Natural killer cell (primary cell): ENCODE measurements around the gene PYCR2. TPM values are rescaled to one million over a fixed set of nuclear protein-coding genes. Genes with fewer than 3 reads are reported as not detected.
A peak's percentile ranks its signal among the peaks of the same experiment; 100 is the strongest.

Experiments used
- ATAC-seq, 3 donors: fragments of 150-1000 bp in 2 of 3; fragments of 200-7000 bp in 1 of 3; cut with Tn5 transposase; 1 replicate in 1 of 3; 2 replicates in 2 of 3; pipeline ENCODE4 v1.10.0; 2021; ENCODE audit warnings: mild to moderate bottlenecking in 2 of 3, moderate library complexity in 2 of 3
- DNase-seq, 2 donors: peaks; one replicate each; pipeline versions ENCODE4 v3.0.0 to v3.0.0-alpha.2; 2013 to 2021; ENCODE audit warnings: mixed read lengths in 1 of 2
- H3K27ac ChIP-seq: one replicate; pipeline ENCODE4 v1.5.1; 2013; ENCODE audit warnings: mild to moderate bottlenecking, low read length
- H3K27me3 ChIP-seq: one replicate; pipeline ENCODE4 v1.6.1; 2013; ENCODE audit warnings: low read length; ENCODE audit not compliant: control insufficient read depth, insufficient read depth
- H3K36me3 ChIP-seq: one replicate; pipeline ENCODE4 v1.6.1; 2013; ENCODE audit warnings: low read length; ENCODE audit not compliant: control insufficient read depth, insufficient read depth
- H3K4me1 ChIP-seq: one replicate; pipeline ENCODE4 v1.6.1; 2013; ENCODE audit warnings: low read length; ENCODE audit not compliant: control insufficient read depth, insufficient read depth
- H3K4me3 ChIP-seq: one replicate; pipeline ENCODE4 v1.5.1; 2013; ENCODE audit warnings: low read length
- H3K9me3 ChIP-seq: one replicate; pipeline ENCODE4 v1.6.1; 2013; ENCODE audit warnings: low read length; ENCODE audit not compliant: control insufficient read depth, insufficient read depth
- H3K27ac Mint-ChIP-seq, 2 donors: one replicate each; pipeline ENCODE4 v1.8.0; 2022; ENCODE audit warnings: mild to moderate bottlenecking in 2 of 2, mixed read lengths in 2 of 2, moderate library complexity in 1 of 2
- H3K27me3 Mint-ChIP-seq, 2 donors: one replicate each; pipeline ENCODE4 v1.8.0; 2022; ENCODE audit warnings: low read depth in 2 of 2, mixed read lengths in 2 of 2
- H3K36me3 Mint-ChIP-seq: one replicate; pipeline ENCODE4 v1.8.0; 2022; ENCODE audit warnings: mixed read lengths
- H3K4me1 Mint-ChIP-seq, 2 donors: one replicate each; pipeline ENCODE4 v1.8.0; 2022; ENCODE audit warnings: mixed read lengths in 2 of 2
- H3K4me3 Mint-ChIP-seq: one replicate; pipeline ENCODE4 v1.8.0; 2022; ENCODE audit warnings: mild to moderate bottlenecking, moderate library complexity, mixed read lengths
- H3K9me3 Mint-ChIP-seq, 2 donors: one replicate each; pipeline ENCODE4 v1.8.0; 2022; ENCODE audit warnings: mixed read lengths in 2 of 2
- WGBS: methylation state at CpG from one replicate; pipeline ENCODE4 v1.1.7; 2013; ENCODE audit warnings: missing lambda C conversion rate; ENCODE audit not compliant: insufficient coverage; 5-methylcytosine and 5-hydroxymethylcytosine counted together
- intact Hi-C: fragments of 100-400 bp; cut with micrococcal nuclease; formaldehyde crosslinking; loops from one replicate; pipeline ENCODE4 v1.14.2; 2022
- total RNA-seq, 4 donors: library from RNA; stranded (reverse); fragments of 120-200 nt in 1 of 4; gene quantifications; one replicate each; pipeline versions ENCODE4 v1.2.3 to v1.2.4, GENCODE V29; 2013 to 2022
- TF ChIP-seq, protein P1 (sequence below): fragments of 200-600 bp; IDR thresholded peaks from one replicate; pipeline ENCODE4 v1.8.0; 2022; ENCODE audit warnings: antibody characterized with exemption

The PYCR2 gene
- total RNA-seq, 3 donors from 2014 or later (not counting 1 experiment from before 2014, with no cell fraction given): 57.7 to 74.5 (median 62.6) TPM

DNA sequence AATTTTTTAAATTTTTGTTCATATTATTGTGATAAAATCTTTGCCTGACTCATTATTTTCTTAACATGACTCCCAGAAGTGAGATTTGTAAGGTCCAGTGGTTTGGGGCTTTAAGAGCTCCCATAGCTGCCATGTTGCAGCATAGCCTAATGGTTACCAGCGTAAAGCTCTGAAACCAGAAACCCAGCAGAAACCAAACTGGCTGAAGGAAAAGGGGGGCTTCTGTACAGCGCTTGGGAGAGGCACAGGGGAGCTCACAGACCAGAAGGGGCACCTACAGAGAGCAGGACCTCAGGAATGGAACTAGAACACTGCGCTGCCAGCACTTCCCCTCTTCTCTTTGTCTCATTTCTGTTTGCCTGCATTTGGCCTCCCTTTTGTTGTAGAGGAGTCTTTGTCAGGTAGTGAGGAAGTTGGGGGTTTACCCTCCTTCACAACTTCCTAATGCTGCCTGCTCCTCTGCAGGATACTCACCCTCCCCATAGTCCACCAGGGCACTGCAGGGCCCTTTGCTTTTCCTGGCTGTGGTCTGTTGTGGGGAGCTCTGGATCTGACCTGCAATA lies 2.6 kb upstream of the PYCR2 start:
- H3K9me3 Mint-ChIP-seq: no peaks in the 10 kb centered on the region
- no peaks in the 10 kb centered on the region for H3K36me3 Mint-ChIP-seq
- H3K27me3 ChIP-seq: no peaks in the 10 kb centered on the region
- H3K27me3 Mint-ChIP-seq: no peaks in the 10 kb centered on the region
- H3K27ac ChIP-seq: no peak overlapping the region
- H3K4me3 Mint-ChIP-seq: peak overlapping the region; percentile 31
- H3K4me3 ChIP-seq: no peak overlapping the region
- H3K4me1 Mint-ChIP-seq: peaks cover 26 to 37% of the 10 kb centered on the region in 2 donors
- H3K36me3 ChIP-seq: peaks cover 8% of the 10 kb centered on the region
- intact Hi-C loops: no loop called here
- H3K9me3 ChIP-seq: no peaks in the 10 kb centered on the region
- TF ChIP-seq, protein P1, sequence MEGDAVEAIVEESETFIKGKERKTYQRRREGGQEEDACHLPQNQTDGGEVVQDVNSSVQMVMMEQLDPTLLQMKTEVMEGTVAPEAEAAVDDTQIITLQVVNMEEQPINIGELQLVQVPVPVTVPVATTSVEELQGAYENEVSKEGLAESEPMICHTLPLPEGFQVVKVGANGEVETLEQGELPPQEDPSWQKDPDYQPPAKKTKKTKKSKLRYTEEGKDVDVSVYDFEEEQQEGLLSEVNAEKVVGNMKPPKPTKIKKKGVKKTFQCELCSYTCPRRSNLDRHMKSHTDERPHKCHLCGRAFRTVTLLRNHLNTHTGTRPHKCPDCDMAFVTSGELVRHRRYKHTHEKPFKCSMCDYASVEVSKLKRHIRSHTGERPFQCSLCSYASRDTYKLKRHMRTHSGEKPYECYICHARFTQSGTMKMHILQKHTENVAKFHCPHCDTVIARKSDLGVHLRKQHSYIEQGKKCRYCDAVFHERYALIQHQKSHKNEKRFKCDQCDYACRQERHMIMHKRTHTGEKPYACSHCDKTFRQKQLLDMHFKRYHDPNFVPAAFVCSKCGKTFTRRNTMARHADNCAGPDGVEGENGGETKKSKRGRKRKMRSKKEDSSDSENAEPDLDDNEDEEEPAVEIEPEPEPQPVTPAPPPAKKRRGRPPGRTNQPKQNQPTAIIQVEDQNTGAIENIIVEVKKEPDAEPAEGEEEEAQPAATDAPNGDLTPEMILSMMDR: no peak
- no peak for DNase-seq
- H3K27ac Mint-ChIP-seq: peak overlapping the region in 1 of 2 donors; percentile 41
- no peak for ATAC-seq
- H3K4me1 ChIP-seq: peaks cover 37% of the 10 kb centered on the region
- WGBS: 91% methylated on average over 2 of the region's 3 CpGs

DNA sequence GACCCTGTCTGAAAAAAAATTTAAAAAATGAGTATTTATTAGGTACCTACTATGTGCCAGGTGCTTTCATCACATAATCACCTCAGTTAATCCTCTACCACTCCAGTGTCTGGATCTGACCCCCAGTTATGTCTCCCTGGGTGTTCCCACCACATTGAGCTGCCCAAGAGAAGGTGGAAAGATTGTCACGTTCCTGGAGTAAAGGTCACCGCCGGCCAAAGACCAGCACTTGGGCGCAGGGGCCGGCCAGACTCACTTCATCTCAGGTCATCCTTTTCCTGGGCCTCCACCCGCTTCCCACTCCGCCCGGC lies 714 bp downstream of the PYCR2 start:
- peak overlapping the region; percentile 68 for H3K27ac ChIP-seq
- TF ChIP-seq, protein P1: no peak
- intact Hi-C loops: loop anchor here (5.0 kb wide), 1 partner anchor 146 kb away; the partner anchor contains the start of gene SRP9
- peak overlapping the region; percentile 89 for H3K4me3 Mint-ChIP-seq
- H3K9me3 Mint-ChIP-seq: no peaks in the 10 kb centered on the region
- ATAC-seq (no peak), DNase-seq (no peak)
- H3K36me3 ChIP-seq: peaks cover 32% of the 10 kb centered on the region
- H3K36me3 Mint-ChIP-seq: no peaks in the 10 kb centered on the region
- H3K4me1 ChIP-seq: peaks cover 26% of the 10 kb centered on the region
- H3K9me3 ChIP-seq: no peaks in the 10 kb centered on the region
- peak overlapping the region; percentile 89 for H3K4me3 ChIP-seq
- no peaks in the 10 kb centered on the region for H3K27me3 ChIP-seq
- WGBS: under 1% methylated on average over 8 of the region's 8 CpGs
- H3K4me1 Mint-ChIP-seq: peaks cover 13 to 31% of the 10 kb centered on the region in 2 donors
- peak overlapping the region; percentile 87 to 97 for H3K27ac Mint-ChIP-seq
- H3K27me3 Mint-ChIP-seq: no peaks in the 10 kb centered on the region

DNA sequence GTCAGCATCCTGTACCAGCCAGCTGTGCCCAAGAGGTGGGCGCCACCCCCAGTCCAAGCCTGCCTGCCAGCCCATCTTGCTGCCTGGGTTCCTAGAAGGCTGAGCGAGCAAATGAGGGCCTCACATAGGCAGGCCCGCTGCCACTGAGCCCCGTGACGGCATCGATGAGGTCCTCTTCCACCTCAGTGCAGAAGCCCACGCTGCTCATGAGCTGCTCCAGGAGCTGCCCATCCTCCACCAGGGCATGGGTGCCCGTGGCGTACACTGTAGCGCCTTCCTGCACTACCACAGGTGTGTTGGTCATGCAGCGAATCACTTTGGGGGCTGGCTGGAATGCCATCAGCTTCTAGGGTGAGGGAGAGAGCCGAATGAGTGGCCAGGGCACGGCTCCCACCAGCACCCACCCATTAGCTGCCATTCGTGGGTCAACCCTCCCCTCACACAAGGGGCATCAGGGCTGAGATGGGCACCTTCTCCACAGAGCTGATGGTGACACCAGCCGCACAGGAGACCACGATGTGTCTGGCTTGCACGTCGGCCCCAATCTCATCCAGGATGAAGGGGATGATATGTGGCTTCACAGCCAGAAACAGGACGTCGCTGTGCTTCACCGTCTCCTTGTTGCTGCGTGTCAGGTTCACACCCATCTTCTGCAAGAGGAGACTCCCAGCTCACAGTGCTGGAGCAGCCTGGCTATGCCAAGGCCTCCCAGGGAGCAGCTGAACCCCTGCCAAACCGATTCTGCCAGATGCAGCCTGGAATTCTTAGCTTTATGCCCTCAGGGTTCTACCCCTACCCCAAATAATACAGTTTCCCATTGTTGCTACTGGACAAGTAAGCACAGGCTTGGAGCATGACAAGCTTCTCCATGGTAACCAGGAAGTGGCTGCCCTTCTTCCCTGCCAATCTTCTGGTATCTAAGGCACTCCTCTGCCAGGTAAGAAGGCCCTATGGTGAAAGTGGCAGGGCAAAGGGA lies 2.0 kb downstream of the PYCR2 start:
- peaks cover 19 to 31% of the 10 kb centered on the region in 2 donors for H3K4me1 Mint-ChIP-seq
- ATAC-seq (no peak), DNase-seq (no peak)
- no peak overlapping the region for H3K27ac ChIP-seq
- peak overlapping the region; percentile 43 to 64 for H3K27ac Mint-ChIP-seq
- no peak overlapping the region for H3K4me3 Mint-ChIP-seq
- H3K9me3 ChIP-seq: no peaks in the 10 kb centered on the region
- H3K4me3 ChIP-seq: no peak overlapping the region
- no peaks in the 10 kb centered on the region for H3K27me3 ChIP-seq
- no peaks in the 10 kb centered on the region for H3K9me3 Mint-ChIP-seq
- H3K27me3 Mint-ChIP-seq: no peaks in the 10 kb centered on the region
- TF ChIP-seq, protein P1: no peak
- peaks cover 41% of the 10 kb centered on the region for H3K36me3 ChIP-seq
- 91% methylated on average over 23 of the region's 23 CpGs for WGBS
- H3K4me1 ChIP-seq: peaks cover 25% of the 10 kb centered on the region
- intact Hi-C loops: loop anchor here (5.0 kb wide), 1 partner anchor 145 kb away; the partner anchor contains the start of gene SRP9
- H3K36me3 Mint-ChIP-seq: no peaks in the 10 kb centered on the region
